ENCODE data around the gene IER3IP1.
"Not testable (repeated sequence)": the region's sequence is repeated elsewhere in the genome, so short reads cannot be mapped to it uniquely, and the experiment has no call there.

The IER3IP1 gene

GRCh38 chr18:47206945-47207637, 30.9 kb upstream of the IER3IP1 start:
- H3K9ac ChIP-seq (ENCODE audit: low read length): no peak overlapping the region
- 0 out of 2 replicates have a peak, but pooled peaks cover 4% of the 10 kb centered on the region for H3K27me3 ChIP-seq (ENCODE audit: low read length)
- no peak overlapping the region for H3K27ac ChIP-seq (ENCODE audit: low read depth, low read length)
- no peak overlapping the region for H2AFZ ChIP-seq (ENCODE audit: low read depth, low read length, severe bottlenecking)
- H3K9me2 ChIP-seq (replicated peaks; ENCODE audit: insufficient read depth, low read length): no peaks in the 10 kb centered on the region
- H3F3A ChIP-seq (ENCODE audit: insufficient read depth): no peaks in the 10 kb centered on the region
- no peak overlapping the region for H3K4me3 ChIP-seq (ENCODE audit: insufficient read depth, low read length, poor library complexity, severe bottlenecking)
- no peaks in the 10 kb centered on the region for H3K36me3 ChIP-seq (ENCODE audit: low read length)
- no peak for TF ChIP-seq CTCF (IDR thresholded peaks at IDR 0.05; ENCODE audit: insufficient read depth, low read length, poor library complexity, severe bottlenecking)
- TF ChIP-seq EZH2phosphoT487 (conservative IDR thresholded peaks at IDR 0.05; ENCODE audit: low read length): no peak
- H4K20me1 ChIP-seq (ENCODE audit: low read depth, low read length): no peaks in the 10 kb centered on the region
- H3K79me2 ChIP-seq (ENCODE audit: insufficient read depth, low read length): no peaks in the 10 kb centered on the region
- H3K4me2 ChIP-seq (ENCODE audit: low read depth, low read length, poor library complexity, severe bottlenecking): no peak overlapping the region
- no peaks in the 10 kb centered on the region for H3K9me3 ChIP-seq (ENCODE audit: insufficient read depth, low read length)

- Histone ChIP-seq H3K36me3 (ENCODE audit: low read length) (no peaks in the 10 kb centered on the region), H3K9me2 (replicated peaks; ENCODE audit: insufficient read depth, low read length) (no peaks in the 10 kb centered on the region), H2AFZ (ENCODE audit: low read depth, low read length, severe bottlenecking) (no peak overlapping the region), H3K4me2 (ENCODE audit: low read depth, low read length, poor library complexity, severe bottlenecking) (no peak overlapping the region), H3K4me3 (ENCODE audit: insufficient read depth, low read length, poor library complexity, severe bottlenecking) (no peak overlapping the region), H3K27ac (ENCODE audit: low read depth, low read length) (no peak overlapping the region), H3K9ac (ENCODE audit: low read length) (no peak overlapping the region), H3K79me2 (ENCODE audit: insufficient read depth, low read length) (no peaks in the 10 kb centered on the region), H3K27me3 (ENCODE audit: low read length) (no peaks in the 10 kb centered on the region), H3K9me3 (ENCODE audit: insufficient read depth, low read length) (no peaks in the 10 kb centered on the region), H3F3A (ENCODE audit: insufficient read depth) (no peaks in the 10 kb centered on the region), H4K20me1 (ENCODE audit: low read depth, low read length) (no peaks in the 10 kb centered on the region)
- no peak for TF ChIP-seq EZH2phosphoT487 (conservative IDR thresholded peaks at IDR 0.05; ENCODE audit: low read length)
- TF ChIP-seq CTCF (IDR thresholded peaks at IDR 0.05; ENCODE audit: insufficient read depth, low read length, poor library complexity, severe bottlenecking): peak; percentile 82
Observed at GRCh38 chr18:47204908-47205522, 28.9 kb upstream of the IER3IP1 start.

- no peaks in the 10 kb centered on the region for H3F3A ChIP-seq (ENCODE audit: insufficient read depth)
Observed at GRCh38 chr18:47203626-47204464, 27.7 kb upstream of the IER3IP1 start.

GRCh38 chr18:47195961-47196360, 19.8 kb upstream of the IER3IP1 start:
- H3F3A ChIP-seq (ENCODE audit: insufficient read depth); H3K9me2 ChIP-seq (replicated peaks; ENCODE audit: insufficient read depth, low read length); H3K9me3 ChIP-seq (ENCODE audit: insufficient read depth, low read length); H3K27ac ChIP-seq (ENCODE audit: low read depth, low read length); H3K4me2 ChIP-seq (ENCODE audit: low read depth, low read length, poor library complexity, severe bottlenecking); H3K27me3 ChIP-seq (ENCODE audit: low read length); H3K4me3 ChIP-seq (ENCODE audit: insufficient read depth, low read length, poor library complexity, severe bottlenecking); H2AFZ ChIP-seq (ENCODE audit: low read depth, low read length, severe bottlenecking); H4K20me1 ChIP-seq (ENCODE audit: low read depth, low read length); H3K9ac ChIP-seq (ENCODE audit: low read length); H3K36me3 ChIP-seq (ENCODE audit: low read length); H3K79me2 ChIP-seq (ENCODE audit: insufficient read depth, low read length): not testable (repeated sequence)

More at GRCh38 chr18:47203626-47204464, 27.7 kb upstream of the IER3IP1 start:
- H3K27me3 ChIP-seq (ENCODE audit: low read length): no peaks in the 10 kb centered on the region
- H3K4me3 ChIP-seq (ENCODE audit: insufficient read depth, low read length, poor library complexity, severe bottlenecking): no peak overlapping the region
- no peaks in the 10 kb centered on the region for H4K20me1 ChIP-seq (ENCODE audit: low read depth, low read length)
- H3K9me3 ChIP-seq (ENCODE audit: insufficient read depth, low read length): no peaks in the 10 kb centered on the region
- no peaks in the 10 kb centered on the region for H3K79me2 ChIP-seq (ENCODE audit: insufficient read depth, low read length)
- no peak overlapping the region for H3K27ac ChIP-seq (ENCODE audit: low read depth, low read length)
- no peaks in the 10 kb centered on the region for H3K9me2 ChIP-seq (replicated peaks; ENCODE audit: insufficient read depth, low read length)
- no peak overlapping the region for H3K9ac ChIP-seq (ENCODE audit: low read length)
- H3K36me3 ChIP-seq (ENCODE audit: low read length): no peaks in the 10 kb centered on the region
- no peak overlapping the region for H2AFZ ChIP-seq (ENCODE audit: low read depth, low read length, severe bottlenecking)
- no peak overlapping the region for H3K4me2 ChIP-seq (ENCODE audit: low read depth, low read length, poor library complexity, severe bottlenecking)
- TF ChIP-seq CTCF (IDR thresholded peaks at IDR 0.05; ENCODE audit: insufficient read depth, low read length, poor library complexity, severe bottlenecking): no peak
- TF ChIP-seq EZH2phosphoT487 (conservative IDR thresholded peaks at IDR 0.05; ENCODE audit: low read length): no peak
